GM20000 (cell line): ENCODE data around the gene EMILIN2.

Source experiments
- DNase-seq: peaks from one replicate; pipeline ENCODE4 v3.0.0; 2012; ENCODE audit warnings: low spot score
- CTCF ChIP-seq: IDR thresholded peaks from 2 replicates; pipeline ENCODE4 v1.5.1; 2012; ENCODE audit warnings: mild to moderate bottlenecking, control low read depth; ENCODE audit errors: extremely low read depth, missing control alignments

EMILIN2 gene

GRCh38 chr18:2921778-2922177, 75.0 kb downstream of the EMILIN2 start:
- no peak for TF ChIP-seq CTCF
- no peak for DNase-seq

GRCh38 chr18:2923464-2923863, 76.7 kb downstream of the EMILIN2 start:
- DNase-seq, result no peak
- no peak for TF ChIP-seq CTCF

GRCh38 chr18:2924920-2925319, 78.1 kb downstream of the EMILIN2 start:
- no peak for DNase-seq
- TF ChIP-seq CTCF, result no peak

- DNase-seq, result no peak
- no peak for TF ChIP-seq CTCF
Measured at GRCh38 chr18:2926528-2926927, 79.7 kb downstream of the EMILIN2 start.

- no peak for DNase-seq
- TF ChIP-seq CTCF, result no peak
Measured at GRCh38 chr18:2927745-2928144, 80.9 kb downstream of the EMILIN2 start.

GRCh38 chr18:2932247-2933181, 85.7 kb downstream of the EMILIN2 start:
- peak; percentile 67 for DNase-seq
- TF ChIP-seq CTCF, result peak; percentile 24

- no peak for TF ChIP-seq CTCF
- DNase-seq, result no peak
Measured at GRCh38 chr18:2933995-2934394, 87.2 kb downstream of the EMILIN2 start.
